OCI-M2 (cell line): Measurements from ENCODE around the gene NID1.
"Not testable (repeated sequence)": the region's sequence is repeated elsewhere in the genome, so short reads cannot be mapped to it uniquely, and the experiment has no call there.

Experiments used
- DNase-seq: peaks from one replicate; lab custom pipeline; 2025; ENCODE audit not compliant: unreplicated experiment; lab: John Stamatoyannopoulos, UW

NID1 gene

GRCh38 chr1:236096660-236097482 lies 32.0 kb upstream of the NID1 start:
- DNase-seq = not testable (repeated sequence)

GRCh38 chr1:236095705-236096520 lies 31.0 kb upstream of the NID1 start:
- no peak for DNase-seq

GRCh38 chr1:236092899-236093298 lies 28.0 kb upstream of the NID1 start:
- no peak for DNase-seq

GRCh38 chr1:236091933-236092318 lies 27.0 kb upstream of the NID1 start:
- no peak for DNase-seq

GRCh38 chr1:236090741-236091147 lies 25.9 kb upstream of the NID1 start:
- no peak for DNase-seq

- DNase-seq = no peak
Measured at GRCh38 chr1:236089046-236089773, 24.3 kb upstream of the NID1 start.

GRCh38 chr1:236086537-236086936 lies 21.6 kb upstream of the NID1 start:
- no peak for DNase-seq

- DNase-seq = no peak
Measured at GRCh38 chr1:236085545-236086159, 20.8 kb upstream of the NID1 start.

GRCh38 chr1:236084386-236084730 lies 19.5 kb upstream of the NID1 start:
- no peak for DNase-seq

- no peak for DNase-seq
Measured at GRCh38 chr1:236083650-236084385, 18.9 kb upstream of the NID1 start.

GRCh38 chr1:236082526-236082925 lies 17.6 kb upstream of the NID1 start:
- no peak for DNase-seq

GRCh38 chr1:236081546-236082227 lies 16.8 kb upstream of the NID1 start:
- no peak for DNase-seq

- no peak for DNase-seq
Measured at GRCh38 chr1:236079703-236080102, 14.8 kb upstream of the NID1 start.

GRCh38 chr1:236078993-236079392 lies 14.1 kb upstream of the NID1 start:
- no peak for DNase-seq

GRCh38 chr1:236078077-236078476 lies 13.2 kb upstream of the NID1 start:
- not testable (repeated sequence) for DNase-seq

- no peak for DNase-seq
Measured at GRCh38 chr1:236075848-236076247, 11.0 kb upstream of the NID1 start.

- no peak for DNase-seq
Measured at GRCh38 chr1:236073307-236073897, 8.5 kb upstream of the NID1 start.

GRCh38 chr1:236072001-236072400 lies 7.1 kb upstream of the NID1 start:
- DNase-seq = no peak

GRCh38 chr1:236070753-236071152 lies 5.9 kb upstream of the NID1 start:
- DNase-seq = no peak

GRCh38 chr1:236069796-236070195 lies 4.9 kb upstream of the NID1 start:
- DNase-seq = no peak
